Mammary epithelial cell (primary cell): ENCODE measurements around the gene RBM6.

Experiments
- EZH2 ChIP-seq: IDR thresholded peaks from 2 replicates; pipeline ENCODE4 v1.6.1; 2012; ENCODE audit warnings: low read length, inconsistent platforms, borderline replicate concordance
- TF ChIP-seq, protein P1 (sequence below), 2 donors: IDR thresholded peaks in 1 of 2; conservative IDR thresholded peaks in 1 of 2; 2 replicates each; pipeline ENCODE4 v1.5.1; 2011 to 2012; ENCODE audit warnings: inconsistent platforms in 2 of 2, low read length in 2 of 2, mild to moderate bottlenecking in 2 of 2, control low read depth in 1 of 2, low read depth in 1 of 2; ENCODE audit not compliant: insufficient read depth in 1 of 2; ENCODE audit errors: extremely low read depth in 1 of 2

DNA sequence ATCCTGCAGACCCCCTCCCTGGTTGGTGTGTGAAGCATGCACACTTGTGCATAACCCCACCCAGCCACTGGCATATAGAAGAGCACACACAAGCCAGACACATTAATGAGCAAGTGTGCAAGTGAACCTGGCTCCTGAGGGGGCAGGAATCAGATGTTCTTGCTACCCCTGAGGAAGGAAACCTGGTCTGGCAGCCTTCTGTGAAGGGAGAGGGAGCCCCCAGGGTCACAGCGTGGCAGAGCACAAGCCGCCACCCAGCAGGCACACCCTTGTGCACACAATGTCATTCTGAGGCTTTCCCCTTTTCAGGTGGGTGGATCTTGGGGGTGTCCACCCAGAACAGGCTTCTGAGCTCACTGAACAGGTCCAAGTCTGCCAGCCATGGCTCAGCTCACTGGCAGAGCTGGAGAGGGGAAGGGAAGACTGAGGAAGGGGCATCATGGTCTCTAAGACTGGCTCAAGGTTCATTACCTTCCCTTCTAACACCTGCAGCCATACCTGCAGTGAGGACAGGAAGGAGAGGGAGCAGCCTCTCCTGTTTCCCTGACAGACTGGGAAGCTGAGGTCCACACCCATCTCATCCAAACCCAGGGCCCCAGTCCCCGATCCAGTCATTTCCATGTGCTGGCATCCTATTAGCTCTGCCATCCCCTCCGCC is 183.6 kb downstream of the RBM6 start:
- TF ChIP-seq, protein P1, sequence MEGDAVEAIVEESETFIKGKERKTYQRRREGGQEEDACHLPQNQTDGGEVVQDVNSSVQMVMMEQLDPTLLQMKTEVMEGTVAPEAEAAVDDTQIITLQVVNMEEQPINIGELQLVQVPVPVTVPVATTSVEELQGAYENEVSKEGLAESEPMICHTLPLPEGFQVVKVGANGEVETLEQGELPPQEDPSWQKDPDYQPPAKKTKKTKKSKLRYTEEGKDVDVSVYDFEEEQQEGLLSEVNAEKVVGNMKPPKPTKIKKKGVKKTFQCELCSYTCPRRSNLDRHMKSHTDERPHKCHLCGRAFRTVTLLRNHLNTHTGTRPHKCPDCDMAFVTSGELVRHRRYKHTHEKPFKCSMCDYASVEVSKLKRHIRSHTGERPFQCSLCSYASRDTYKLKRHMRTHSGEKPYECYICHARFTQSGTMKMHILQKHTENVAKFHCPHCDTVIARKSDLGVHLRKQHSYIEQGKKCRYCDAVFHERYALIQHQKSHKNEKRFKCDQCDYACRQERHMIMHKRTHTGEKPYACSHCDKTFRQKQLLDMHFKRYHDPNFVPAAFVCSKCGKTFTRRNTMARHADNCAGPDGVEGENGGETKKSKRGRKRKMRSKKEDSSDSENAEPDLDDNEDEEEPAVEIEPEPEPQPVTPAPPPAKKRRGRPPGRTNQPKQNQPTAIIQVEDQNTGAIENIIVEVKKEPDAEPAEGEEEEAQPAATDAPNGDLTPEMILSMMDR (conservative IDR thresholded peaks at IDR 0.05 in 1 of 2, IDR thresholded peaks at IDR 0.05 in 1 of 2; ENCODE audit: extremely low read depth in 1 of 2, insufficient read depth in 1 of 2, low read depth in 1 of 2, low read length in 2 of 2), result no peak
- TF ChIP-seq EZH2, result no peak
